Lung microvascular endothelial cell (primary cell): Measurements from ENCODE around the gene MAML2. TPM values are rescaled to one million over a fixed set of nuclear protein-coding genes. Genes with fewer than 3 reads are reported as not detected.

Experiments used
- DNase-seq, 2 donors: peaks; one replicate each; pipeline versions ENCODE4 v3.0.0 to v3.0.0-alpha.2; 2010; ENCODE audit warnings: low read depth in 2 of 2
- total RNA-seq: library from RNA; depleted of rRNA; stranded (reverse); fragments of >200 nt; gene quantifications from 2 replicates; pipeline ENCODE4 v1.2.1, GENCODE V29; 2014

The MAML2 gene
- total RNA-seq, 1 donor from 2014 or later: 5.2 TPM

DNA sequence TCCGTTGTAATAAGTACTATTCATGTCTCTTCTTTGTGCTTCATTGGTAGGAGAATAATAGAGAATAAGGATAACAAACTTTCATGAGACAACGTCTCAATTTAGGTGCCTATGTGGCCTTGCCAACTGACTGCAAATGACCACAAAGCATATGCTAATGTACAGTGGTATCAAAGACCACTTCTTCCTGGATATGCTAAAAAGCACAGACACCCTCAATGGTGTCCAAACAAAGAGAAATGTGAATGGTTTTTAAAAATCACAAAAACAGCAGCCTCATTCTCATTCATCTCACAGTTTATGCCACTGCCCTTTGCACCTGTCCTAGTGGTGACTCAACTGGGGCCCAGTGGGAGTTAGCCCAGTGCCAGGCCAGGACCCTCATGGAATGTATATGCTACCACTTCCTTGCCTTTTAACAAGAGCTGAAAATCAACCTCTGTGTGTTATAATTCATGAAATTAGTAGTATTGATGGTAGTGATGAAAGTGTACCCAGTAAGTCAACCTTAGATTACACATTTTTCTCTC, 353.9 kb downstream of the MAML2 start:
- DNase-seq: no peak

DNA sequence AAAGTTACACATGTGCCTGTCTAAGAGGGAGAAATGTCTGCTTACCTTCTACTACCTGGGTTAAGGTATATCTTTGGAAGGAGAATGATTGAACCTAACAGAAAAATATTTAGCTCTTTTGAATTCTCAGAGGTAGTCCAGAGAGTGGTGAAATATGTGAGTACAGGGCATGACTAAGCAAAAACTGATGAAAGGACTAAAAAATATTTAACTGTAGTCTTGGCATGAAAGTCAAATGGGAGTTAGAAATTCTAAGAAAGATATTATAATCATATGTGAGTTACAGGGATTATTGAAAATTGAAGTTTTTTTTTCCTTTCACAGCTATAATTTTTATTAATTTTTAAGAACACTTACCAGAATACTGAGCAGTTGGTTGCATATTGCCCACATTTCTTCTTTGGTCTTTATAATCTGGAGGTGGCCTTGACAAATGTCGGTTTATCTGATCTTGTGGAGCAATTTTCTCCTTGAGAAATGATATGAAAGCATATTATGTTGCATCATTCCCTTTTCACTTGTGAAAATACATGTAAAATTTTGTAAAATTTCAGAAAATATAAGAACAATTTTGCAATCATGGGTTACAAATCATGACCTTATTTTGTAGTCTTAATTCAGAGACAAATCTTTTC, 357.7 kb downstream of the MAML2 start:
- no peak for DNase-seq

DNA sequence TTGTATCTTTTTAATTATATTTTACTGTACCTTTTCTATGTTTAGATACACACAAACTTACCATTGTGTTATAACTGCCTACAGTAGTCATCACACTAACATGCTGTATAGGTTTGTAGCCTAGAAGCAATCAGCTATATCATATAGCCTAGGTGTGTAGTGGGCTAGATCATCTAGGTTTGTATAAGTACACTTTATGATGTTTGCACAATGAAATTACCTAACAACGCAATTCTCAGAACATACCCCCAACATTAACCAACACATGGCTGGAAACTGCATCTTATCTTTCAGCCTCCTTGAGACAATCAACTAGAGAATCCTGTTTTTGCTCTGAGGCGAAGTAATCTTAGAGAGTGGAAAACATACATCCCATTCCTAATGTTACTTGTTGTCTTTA, 358.9 kb downstream of the MAML2 start:
- DNase-seq: no peak

GRCh38 chr11:95977534-95978174, 365.3 kb downstream of the MAML2 start:
- peak; percentile 53 to 73 for DNase-seq

DNA sequence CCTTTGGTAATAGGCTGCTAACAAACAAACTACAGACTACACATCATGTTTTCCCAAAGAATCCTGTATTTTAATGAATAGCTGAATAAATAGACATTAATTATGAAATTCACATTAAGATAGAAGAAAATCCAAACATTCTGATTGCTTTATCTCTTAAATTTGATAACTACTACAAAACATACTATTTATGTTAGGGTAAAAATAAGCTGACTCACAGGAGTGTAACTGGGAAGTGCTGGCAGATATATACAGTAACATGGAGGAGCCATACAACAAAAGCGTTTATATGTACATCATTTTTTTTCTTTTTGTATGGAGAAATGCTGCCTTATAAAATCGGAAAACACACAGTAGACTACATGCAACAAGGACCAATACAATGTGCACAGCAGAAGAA, 366.4 kb downstream of the MAML2 start:
- DNase-seq: no peak

GRCh38 chr11:95975343-95975742, 367.7 kb downstream of the MAML2 start:
- DNase-seq: no peak

DNA sequence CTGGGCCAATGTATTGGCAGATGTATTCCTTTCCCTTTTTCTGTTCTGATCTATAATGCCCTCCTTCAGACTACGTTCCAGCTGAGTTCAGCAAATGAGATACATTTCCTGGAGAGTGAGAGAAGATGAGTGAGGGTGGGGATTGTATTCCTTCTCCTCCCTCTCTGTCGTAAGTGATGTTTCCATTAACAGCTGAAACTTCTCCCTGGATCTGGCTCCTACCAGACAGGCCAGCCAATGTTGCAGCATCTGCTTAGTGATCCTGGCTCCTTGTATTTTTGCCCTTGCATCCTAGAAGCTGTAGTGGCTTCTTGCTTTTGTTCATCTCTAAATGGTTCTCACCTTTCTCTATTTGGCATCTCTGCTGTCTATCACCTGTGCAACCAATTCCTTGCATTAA, 370.9 kb downstream of the MAML2 start:
- DNase-seq: no peak

- DNase-seq: peak; percentile 19 to 31
Measured at GRCh38 chr11:95968585-95968984, 374.4 kb downstream of the MAML2 start.

- DNase-seq: no peak
Measured at GRCh38 chr11:95964281-95964680, 378.7 kb downstream of the MAML2 start.

GRCh38 chr11:95961758-95962157, 381.2 kb downstream of the MAML2 start:
- DNase-seq: no peak

GRCh38 chr11:95950905-95951304, 392.1 kb downstream of the MAML2 start:
- DNase-seq: no peak

DNA sequence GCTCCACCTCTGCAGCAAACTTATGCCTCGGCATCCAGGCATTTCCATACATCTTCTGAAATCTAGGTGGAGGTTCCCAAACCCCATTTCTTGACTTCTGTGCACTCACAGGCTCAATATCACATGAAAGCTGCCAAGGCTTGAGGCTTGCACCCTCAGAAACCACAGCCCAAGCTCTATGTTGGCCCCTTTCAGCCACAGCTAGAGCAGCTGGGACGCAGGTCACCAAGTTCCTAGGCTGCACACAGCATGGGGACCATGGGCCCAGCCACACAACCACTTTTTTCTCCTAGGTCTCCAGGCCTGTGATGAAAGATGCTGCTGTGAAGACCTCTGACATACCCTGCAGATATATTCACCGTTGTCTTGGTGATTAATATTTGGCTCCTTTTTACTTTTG, 394.4 kb downstream of the MAML2 start:
- no peak for DNase-seq

- no peak for DNase-seq
Measured at GRCh38 chr11:95944623-95945022, 398.4 kb downstream of the MAML2 start.

GRCh38 chr11:95943546-95943945, 399.4 kb downstream of the MAML2 start:
- DNase-seq: no peak

DNA sequence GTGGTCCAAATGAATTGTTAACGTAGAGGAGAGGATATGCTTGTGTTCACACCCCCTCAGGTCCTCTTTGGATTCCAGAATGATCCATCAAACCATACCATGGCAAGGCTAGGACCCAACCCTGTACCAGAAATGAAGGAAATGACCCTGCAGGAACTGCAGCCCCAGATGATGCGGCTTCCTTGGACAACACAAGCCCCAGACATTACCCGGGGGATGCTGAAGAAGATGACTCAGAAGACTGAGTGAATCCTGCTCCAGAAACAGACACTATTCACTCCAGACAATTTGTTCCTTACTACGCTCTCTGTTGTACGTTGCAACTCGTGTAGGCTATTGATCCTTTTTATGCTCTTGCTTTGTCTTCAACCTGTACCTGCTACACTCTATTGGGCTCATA, 403.9 kb downstream of the MAML2 start:
- peak in 1 of 2 donors; percentile 40 for DNase-seq

- no peak for DNase-seq
Measured at GRCh38 chr11:95937358-95937757, 405.6 kb downstream of the MAML2 start.

GRCh38 chr11:95933594-95933993, 409.4 kb downstream of the MAML2 start:
- no peak for DNase-seq

DNA sequence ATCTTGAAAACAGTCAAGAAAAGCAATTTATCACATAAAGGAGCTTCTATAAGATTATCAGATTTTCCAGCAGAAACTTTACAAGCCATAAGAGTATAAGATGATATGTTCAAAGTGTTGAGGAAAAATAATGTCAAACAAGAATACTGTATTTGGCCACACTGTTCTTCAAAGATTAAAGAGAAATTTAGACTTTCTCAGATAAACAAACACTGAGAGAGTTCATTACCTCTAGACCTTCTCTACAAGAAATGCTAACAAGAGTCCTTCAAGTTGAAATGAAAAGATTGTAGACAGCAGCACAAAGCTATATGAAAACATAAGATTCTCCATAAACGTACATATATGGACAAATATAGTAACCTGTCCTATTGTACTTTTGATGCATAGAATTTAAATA, 411.1 kb downstream of the MAML2 start:
- DNase-seq: no peak

DNA sequence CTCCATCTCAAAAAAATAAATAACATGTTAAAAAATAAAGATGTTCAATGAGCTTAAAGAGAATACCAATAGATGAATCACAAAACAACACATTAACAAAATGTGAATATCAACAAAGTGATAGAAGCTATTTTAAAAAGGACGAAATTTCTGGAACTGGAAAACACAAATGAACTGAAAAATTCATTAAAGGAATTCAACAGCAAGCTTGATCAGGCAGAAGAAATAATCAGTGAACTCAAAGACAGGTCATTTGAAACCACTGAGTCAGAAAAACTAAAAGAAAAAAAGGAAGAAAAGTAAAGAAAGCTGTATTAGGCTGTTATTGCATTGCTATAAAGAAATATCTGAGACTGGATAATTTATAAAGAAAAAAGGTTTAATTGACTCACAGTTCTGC, 412.0 kb downstream of the MAML2 start:
- no peak for DNase-seq

GRCh38 chr11:95926726-95927125, 416.3 kb downstream of the MAML2 start:
- no peak for DNase-seq
